GM21717 (cell line): ENCODE data around the gene CCN6.

ENCODE experiments used
- ATAC-seq: cut with Tn5 transposase; IDR thresholded peaks from one replicate; pipeline ENCODE4 v1.9.1; 2021; ENCODE audit warnings: mild to moderate bottlenecking, moderate library complexity; ENCODE audit not compliant: unreplicated experiment

The CCN6 gene

DNA sequence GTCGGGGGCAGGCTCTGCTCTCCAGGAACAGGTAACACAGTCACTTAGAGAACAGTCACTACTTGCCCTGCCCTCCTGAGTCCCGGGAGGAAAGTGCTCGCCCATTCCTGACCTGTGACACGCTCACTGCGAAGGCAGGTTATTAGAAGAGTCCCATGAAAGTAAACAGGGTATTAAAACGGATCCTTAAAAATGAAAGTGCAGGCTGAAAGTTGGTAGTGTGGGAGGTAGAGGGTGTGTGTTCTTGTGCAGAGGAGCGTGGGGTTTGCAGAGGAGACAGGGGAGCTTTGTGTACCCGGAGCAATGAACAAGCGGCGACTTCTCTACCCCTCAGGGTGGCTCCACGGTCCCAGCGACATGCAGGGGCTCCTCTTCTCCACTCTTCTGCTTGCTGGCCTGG lies at the start of gene CCN6:
Gene CCN6 (plus strand): TSS at position 104 of the 400 bp plus-strand sequence. CDS start 254 bp downstream, at position 358.
- ATAC-seq = no peak

DNA sequence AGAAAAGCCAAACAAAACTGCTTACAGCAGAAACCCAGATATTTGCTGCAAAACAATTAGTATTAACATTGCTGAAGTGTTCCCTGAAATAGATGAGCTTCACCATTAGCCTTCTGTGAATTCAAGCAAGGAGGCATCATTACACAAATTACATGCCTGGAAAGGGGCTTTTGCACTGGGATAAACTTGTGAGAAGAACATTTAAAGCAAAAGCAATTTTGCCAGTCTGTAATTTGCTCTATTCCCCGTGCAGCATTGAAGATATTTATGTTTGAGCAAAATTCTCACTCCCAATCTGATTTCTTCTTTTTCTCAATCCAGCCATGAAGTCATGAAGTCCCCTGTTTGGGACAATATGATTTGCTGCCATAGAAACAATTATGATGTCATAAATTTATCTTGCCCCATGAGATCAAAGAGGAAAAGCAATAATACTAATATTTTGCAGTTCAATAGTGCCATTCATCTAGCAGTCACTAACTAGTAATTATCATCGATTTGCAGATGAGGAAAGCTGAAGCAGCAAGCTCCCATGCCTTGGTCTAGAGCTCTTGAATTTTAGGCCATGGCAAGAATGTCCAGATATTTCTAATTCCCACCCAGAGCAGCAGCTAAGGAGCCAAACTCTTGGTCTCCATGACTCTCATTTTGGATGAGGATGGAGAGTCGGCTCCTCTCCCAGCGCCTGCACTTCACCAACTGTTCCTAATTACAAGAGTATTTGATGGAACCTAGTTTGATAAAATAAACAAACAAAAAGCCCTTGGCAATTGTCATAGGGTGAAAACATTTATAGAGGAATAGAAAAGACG lies 49.5 kb upstream of the CCN6 start:
- ATAC-seq = no peak

- ATAC-seq = no peak
These were observed 48.9 kb upstream of the CCN6 start for GRCh38 chr6:112005013-112005371.

DNA sequence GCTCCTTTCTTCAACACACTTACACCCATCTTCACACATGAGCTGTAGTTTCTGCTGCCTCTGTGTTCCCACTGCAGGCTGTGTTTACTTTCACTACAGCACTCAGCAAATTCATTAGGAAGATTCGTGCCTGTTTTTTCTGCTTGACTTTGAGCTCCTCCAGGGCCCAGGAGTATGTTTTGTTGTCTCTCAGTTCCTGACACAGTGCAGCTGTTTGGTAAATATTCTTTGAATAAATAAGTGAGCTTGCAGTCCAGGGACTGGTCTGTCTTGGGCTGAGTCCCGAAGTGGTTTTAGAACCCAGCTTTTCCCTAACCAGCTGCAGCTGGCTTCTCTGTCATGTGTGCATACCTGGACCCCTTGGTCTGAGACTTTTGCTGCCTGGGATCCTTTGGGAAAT lies 46.6 kb upstream of the CCN6 start:
- ATAC-seq = no peak

GRCh38 chr6:112007805-112008204 lies 46.1 kb upstream of the CCN6 start:
- ATAC-seq = no peak

DNA sequence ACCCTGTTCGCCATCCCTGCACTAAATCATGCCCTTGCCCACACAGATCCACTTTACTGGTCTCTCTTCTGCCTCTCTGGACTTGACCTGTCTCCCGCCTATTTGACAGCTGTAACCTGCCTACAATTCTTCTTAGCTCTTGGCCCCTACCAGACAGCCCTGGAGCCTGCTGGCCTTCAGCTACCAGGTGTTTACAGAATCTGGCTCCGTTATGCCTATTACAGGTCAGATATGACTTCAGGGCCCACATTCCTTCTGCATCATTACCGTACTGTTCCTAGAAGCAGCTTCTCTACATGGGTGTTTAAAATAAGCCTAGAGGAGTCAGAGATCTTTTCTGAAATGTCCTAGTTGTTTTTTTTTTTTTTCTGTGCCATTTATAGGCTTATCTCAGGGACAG lies 45.4 kb upstream of the CCN6 start:
- ATAC-seq = no peak

- no peak for ATAC-seq
These were observed 43.6 kb upstream of the CCN6 start for GRCh38 chr6:112010328-112010727.

GRCh38 chr6:112013051-112013450 lies 40.9 kb upstream of the CCN6 start:
- no peak for ATAC-seq

DNA sequence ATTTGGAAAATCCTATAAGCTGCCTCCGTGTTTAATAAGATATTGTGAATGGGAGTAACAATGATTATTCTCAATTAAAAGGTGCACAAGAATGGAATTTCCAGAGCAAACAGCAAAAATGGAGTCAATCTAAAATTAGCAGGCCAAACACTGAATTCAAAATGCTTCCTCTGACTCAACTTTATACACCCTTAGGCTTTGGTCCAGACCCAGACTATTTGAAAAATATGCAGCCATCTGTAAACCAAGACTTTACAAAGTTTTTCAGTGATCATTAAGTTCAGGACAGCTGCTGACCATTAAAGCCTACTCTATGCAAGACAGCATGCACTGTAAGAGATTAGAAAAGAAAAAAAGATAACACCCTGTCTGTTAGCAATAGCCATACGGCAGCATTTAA lies 39.4 kb upstream of the CCN6 start:
- ATAC-seq = no peak

GRCh38 chr6:112015725-112016124 lies 38.2 kb upstream of the CCN6 start:
- no peak for ATAC-seq

GRCh38 chr6:112016320-112016719 lies 37.6 kb upstream of the CCN6 start:
- no peak for ATAC-seq

DNA sequence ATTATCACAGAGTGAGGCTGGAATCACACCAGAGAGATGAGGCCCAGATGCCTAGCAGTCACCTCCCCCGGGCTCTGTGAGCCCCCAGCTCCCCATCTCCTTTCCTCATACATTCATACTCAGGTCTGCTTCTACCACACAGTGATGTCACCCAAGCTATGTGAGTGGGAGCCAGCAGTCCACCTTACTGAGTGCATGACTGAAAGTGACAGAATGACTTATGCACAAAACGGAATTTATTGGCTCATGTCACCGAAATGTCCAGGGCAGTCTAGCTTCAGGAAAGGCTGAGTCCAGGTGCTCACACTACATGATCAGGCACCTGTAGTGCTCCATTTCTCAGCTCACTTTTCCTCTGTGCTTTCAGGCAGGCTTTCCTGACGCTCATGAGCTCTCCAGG lies 36.7 kb upstream of the CCN6 start:
- no peak for ATAC-seq

DNA sequence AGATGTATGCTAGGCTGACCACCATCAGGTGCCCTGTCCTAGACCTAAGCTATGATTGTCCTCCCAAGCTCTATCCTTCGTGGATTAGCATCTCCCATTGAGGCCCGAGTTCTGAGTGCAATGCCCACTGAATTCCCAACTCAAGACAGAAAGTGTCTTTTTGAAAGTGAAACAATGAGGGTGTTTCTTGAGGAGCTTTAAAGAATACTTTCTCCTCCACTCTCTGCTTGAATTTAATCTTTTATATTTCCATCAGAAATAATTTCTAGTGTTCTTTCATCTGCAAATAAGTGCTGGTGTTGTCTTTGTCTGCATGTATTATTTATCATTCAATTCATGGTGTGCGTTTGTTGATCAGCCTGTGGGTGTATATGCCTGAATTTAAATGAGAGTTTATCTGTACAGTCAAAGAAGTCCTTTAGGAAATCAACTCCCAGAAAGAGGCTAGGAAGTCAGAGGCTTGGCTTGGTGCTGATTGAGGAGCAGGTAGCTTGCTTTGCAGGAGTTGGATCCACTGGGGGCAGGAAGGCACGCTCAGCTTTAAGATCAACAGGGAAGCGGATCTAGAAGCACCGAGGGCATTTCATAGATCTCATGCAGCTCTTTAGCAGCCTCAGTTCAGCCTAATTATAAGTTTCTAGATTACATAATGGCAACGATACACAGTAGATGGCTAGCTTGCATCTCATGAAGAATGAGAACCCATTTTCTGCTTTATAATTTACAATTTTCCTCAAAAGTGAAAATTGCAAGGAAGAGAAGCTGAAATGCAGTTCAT lies 36.0 kb upstream of the CCN6 start:
- no peak for ATAC-seq

GRCh38 chr6:112018619-112019416 lies 35.1 kb upstream of the CCN6 start:
- ATAC-seq = no peak

GRCh38 chr6:112019589-112019988 lies 34.3 kb upstream of the CCN6 start:
- no peak for ATAC-seq

- no peak for ATAC-seq
These were observed 32.1 kb upstream of the CCN6 start for GRCh38 chr6:112021691-112022310.

DNA sequence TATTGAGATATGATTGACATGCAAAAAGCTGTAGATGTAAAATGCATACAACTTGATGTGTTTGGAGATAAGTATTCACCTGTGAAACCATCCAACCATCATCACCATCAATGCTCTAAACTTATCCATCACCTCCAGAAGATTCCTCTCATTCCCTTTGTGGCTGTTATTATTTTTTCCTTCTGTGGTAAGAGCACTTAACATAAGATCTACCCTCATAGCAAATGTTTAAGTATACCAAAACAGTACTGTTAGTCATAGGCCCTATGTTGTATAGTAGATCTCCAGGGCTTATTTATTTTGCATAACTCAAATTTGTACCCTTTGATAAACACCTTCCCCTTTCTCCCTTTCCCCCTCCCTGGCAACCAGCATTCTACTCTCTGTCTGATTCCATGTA lies 31.2 kb upstream of the CCN6 start:
- ATAC-seq = no peak

GRCh38 chr6:112024464-112024863 lies 29.4 kb upstream of the CCN6 start:
- ATAC-seq = no peak

DNA sequence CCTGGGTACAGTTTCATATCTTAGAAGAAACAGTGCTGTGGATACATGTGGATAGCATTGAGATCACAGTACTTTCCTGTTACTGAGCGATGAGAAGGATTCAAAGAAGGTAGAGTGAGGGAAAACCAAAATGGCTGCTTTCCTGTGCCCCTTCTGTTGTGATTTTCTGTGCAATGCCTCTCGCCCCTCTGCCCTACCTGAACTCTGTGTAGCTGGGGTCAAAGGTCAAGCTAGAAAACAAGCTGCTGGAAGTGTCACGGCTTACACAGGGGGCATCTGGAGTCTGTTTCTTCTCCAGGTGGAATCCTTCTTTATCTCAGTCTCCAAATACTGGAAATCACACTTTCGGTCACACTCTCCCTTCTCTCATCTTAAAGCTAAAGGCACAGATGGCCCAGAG lies 27.0 kb upstream of the CCN6 start:
- ATAC-seq = no peak

GRCh38 chr6:112027942-112028674 lies 25.8 kb upstream of the CCN6 start:
- ATAC-seq = no peak
